Immature natural killer cell (primary cell): Measurements from ENCODE around the gene PRKN. TPM values are rescaled to one million over a fixed set of nuclear protein-coding genes. Genes with fewer than 3 reads are reported as not detected.

ENCODE experiments used
- DNase-seq, 3 donors: peaks; one replicate each; pipeline ENCODE4 v3.0.0; 2022; ENCODE audit warnings: mixed read lengths in 1 of 3
- H3K27ac Mint-ChIP-seq, 6 donors: one replicate each; pipeline ENCODE4 v1.8.0; 2020; ENCODE audit warnings: mixed read lengths in 6 of 6, mild to moderate bottlenecking in 5 of 6, inconsistent platforms in 4 of 6, moderate library complexity in 3 of 6
- H3K27me3 Mint-ChIP-seq, 3 donors: one replicate each; pipeline ENCODE4 v1.8.0; 2020 to 2021; ENCODE audit warnings: low read depth in 3 of 3, mild to moderate bottlenecking in 3 of 3, mixed read lengths in 3 of 3, moderate library complexity in 3 of 3, inconsistent platforms in 1 of 3
- H3K36me3 Mint-ChIP-seq, 3 donors: one replicate each; pipeline ENCODE4 v1.8.0; 2020; ENCODE audit warnings: mixed read lengths in 3 of 3, inconsistent platforms in 2 of 3, mild to moderate bottlenecking in 2 of 3
- H3K4me1 Mint-ChIP-seq, 2 donors: one replicate each; pipeline ENCODE4 v1.8.0; 2020; ENCODE audit warnings: inconsistent platforms in 2 of 2, mild to moderate bottlenecking in 2 of 2, mixed read lengths in 2 of 2, moderate library complexity in 1 of 2
- H3K4me3 Mint-ChIP-seq, 5 donors: one replicate each; pipeline ENCODE4 v1.8.0; 2020; ENCODE audit warnings: mild to moderate bottlenecking in 5 of 5, mixed read lengths in 5 of 5, inconsistent platforms in 3 of 5, moderate library complexity in 3 of 5
- H3K9me3 Mint-ChIP-seq, 6 donors: one replicate each; pipeline ENCODE4 v1.8.0; 2020; ENCODE audit warnings: mild to moderate bottlenecking in 6 of 6, mixed read lengths in 6 of 6, inconsistent platforms in 4 of 6, moderate library complexity in 3 of 6
- polyA plus RNA-seq, 3 donors: library from polyadenylated mRNA; unstranded; fragments of 300-500 nt; fragmentation: Illumina TruSeq; gene quantifications; one replicate each; pipeline ENCODE4 v1.2.3, GENCODE V29; 2021

Gene PRKN
- polyA plus RNA-seq, 3 donors from 2014 or later, result 0.37 to 6.4 (median 2.8) TPM

- Mint-ChIP-seq H3K4me3 (no peak overlapping the region), H3K9me3 (peaks cover 0 to 7% (median 0%) of the 10 kb centered on the region in 6 donors), H3K27me3 (peaks cover 0 to 3% (median 0%) of the 10 kb centered on the region in 3 donors), H3K36me3 (no peaks in the 10 kb centered on the region), H3K4me1 (no peaks in the 10 kb centered on the region), H3K27ac (no peak overlapping the region)
- no peak for DNase-seq
Observed at GRCh38 chr6:162613310-162613709, 114.3 kb downstream of the PRKN start.

- Mint-ChIP-seq H3K27ac (no peak overlapping the region), H3K9me3 (peaks cover 0 to 7% (median 0%) of the 10 kb centered on the region in 6 donors), H3K36me3 (no peaks in the 10 kb centered on the region), H3K27me3 (peaks cover 0 to 3% (median 0%) of the 10 kb centered on the region in 3 donors), H3K4me3 (no peak overlapping the region), H3K4me1 (no peaks in the 10 kb centered on the region)
- no peak for DNase-seq
Observed at GRCh38 chr6:162612613-162613012, 115.0 kb downstream of the PRKN start.

- DNase-seq, result no peak
- Mint-ChIP-seq H3K4me3 (no peak overlapping the region), H3K9me3 (peaks cover 0 to 7% (median 0%) of the 10 kb centered on the region in 6 donors), H3K36me3 (no peaks in the 10 kb centered on the region), H3K27ac (no peak overlapping the region), H3K27me3 (peaks cover 0 to 3% (median 0%) of the 10 kb centered on the region in 3 donors), H3K4me1 (no peaks in the 10 kb centered on the region)
Observed at GRCh38 chr6:162610351-162610750, 117.2 kb downstream of the PRKN start.

- H3K9me3 Mint-ChIP-seq, result peaks cover 0 to 20% (median 4%) of the 10 kb centered on the region in 6 donors
- H3K27ac Mint-ChIP-seq, result no peak overlapping the region
- H3K27me3 Mint-ChIP-seq, result no peaks in the 10 kb centered on the region
- no peaks in the 10 kb centered on the region for H3K36me3 Mint-ChIP-seq
- no peak for DNase-seq
- no peak overlapping the region for H3K4me3 Mint-ChIP-seq
- no peaks in the 10 kb centered on the region for H3K4me1 Mint-ChIP-seq
Observed at GRCh38 chr6:162605881-162606280, 121.7 kb downstream of the PRKN start.

GRCh38 chr6:162603231-162604015 is 124.1 kb downstream of the PRKN start:
- H3K4me3 Mint-ChIP-seq, result no peak overlapping the region
- no peak for DNase-seq
- H3K9me3 Mint-ChIP-seq, result peaks cover 0 to 26% (median 9%) of the 10 kb centered on the region in 6 donors
- H3K36me3 Mint-ChIP-seq, result no peaks in the 10 kb centered on the region
- H3K4me1 Mint-ChIP-seq, result no peaks in the 10 kb centered on the region
- H3K27ac Mint-ChIP-seq, result no peak overlapping the region
- H3K27me3 Mint-ChIP-seq, result peaks cover 0 to 2% (median 0%) of the 10 kb centered on the region in 3 donors

GRCh38 chr6:162602759-162603158 is 124.8 kb downstream of the PRKN start:
- H3K36me3 Mint-ChIP-seq, result no peaks in the 10 kb centered on the region
- DNase-seq, result no peak
- no peak overlapping the region for H3K4me3 Mint-ChIP-seq
- H3K27ac Mint-ChIP-seq, result no peak overlapping the region
- H3K9me3 Mint-ChIP-seq, result peaks cover 0 to 26% (median 9%) of the 10 kb centered on the region in 6 donors
- no peaks in the 10 kb centered on the region for H3K4me1 Mint-ChIP-seq
- peaks cover 0 to 2% (median 0%) of the 10 kb centered on the region in 3 donors for H3K27me3 Mint-ChIP-seq

- Mint-ChIP-seq H3K9me3 (peaks cover 0 to 17% (median 9%) of the 10 kb centered on the region in 6 donors), H3K36me3 (no peaks in the 10 kb centered on the region), H3K4me3 (no peak overlapping the region), H3K4me1 (no peaks in the 10 kb centered on the region), H3K27ac (no peak overlapping the region), H3K27me3 (peaks cover 0 to 2% (median 2%) of the 10 kb centered on the region in 3 donors)
- no peak for DNase-seq
Observed at GRCh38 chr6:162596676-162597075, 130.9 kb downstream of the PRKN start.

GRCh38 chr6:162591517-162591916 is 136.0 kb downstream of the PRKN start:
- peaks cover 2 to 11% (median 6%) of the 10 kb centered on the region in 6 donors for H3K9me3 Mint-ChIP-seq
- H3K27ac Mint-ChIP-seq, result no peak overlapping the region
- H3K4me3 Mint-ChIP-seq, result no peak overlapping the region
- no peak for DNase-seq
- H3K4me1 Mint-ChIP-seq, result no peaks in the 10 kb centered on the region
- no peaks in the 10 kb centered on the region for H3K36me3 Mint-ChIP-seq
- H3K27me3 Mint-ChIP-seq, result peaks cover 0 to 2% (median 0%) of the 10 kb centered on the region in 3 donors

GRCh38 chr6:162581988-162582780 is 145.4 kb downstream of the PRKN start:
- no peak overlapping the region for H3K27ac Mint-ChIP-seq
- no peaks in the 10 kb centered on the region for H3K4me1 Mint-ChIP-seq
- peaks cover 0 to 2% (median 0%) of the 10 kb centered on the region in 3 donors for H3K27me3 Mint-ChIP-seq
- no peak for DNase-seq
- no peak overlapping the region for H3K4me3 Mint-ChIP-seq
- peaks cover 0 to 7% (median 5%) of the 10 kb centered on the region in 6 donors for H3K9me3 Mint-ChIP-seq
- H3K36me3 Mint-ChIP-seq, result no peaks in the 10 kb centered on the region

GRCh38 chr6:162580619-162581018 is 146.9 kb downstream of the PRKN start:
- peaks cover 0 to 10% (median 6%) of the 10 kb centered on the region in 6 donors for H3K9me3 Mint-ChIP-seq
- H3K36me3 Mint-ChIP-seq, result no peaks in the 10 kb centered on the region
- no peak overlapping the region for H3K4me3 Mint-ChIP-seq
- no peak overlapping the region for H3K27ac Mint-ChIP-seq
- no peak for DNase-seq
- no peaks in the 10 kb centered on the region for H3K4me1 Mint-ChIP-seq
- H3K27me3 Mint-ChIP-seq, result peaks cover 0 to 2% (median 0%) of the 10 kb centered on the region in 3 donors

- Mint-ChIP-seq H3K27me3 (peaks cover 0 to 2% (median 0%) of the 10 kb centered on the region in 3 donors), H3K4me1 (no peaks in the 10 kb centered on the region), H3K27ac (no peak overlapping the region), H3K4me3 (no peak overlapping the region), H3K9me3 (peaks cover 2 to 27% (median 13%) of the 10 kb centered on the region in 6 donors), H3K36me3 (peaks cover 0 to 3% (median 0%) of the 10 kb centered on the region in 3 donors)
- no peak for DNase-seq
Observed at GRCh38 chr6:162576016-162576415, 151.6 kb downstream of the PRKN start.

- Mint-ChIP-seq H3K9me3 (peaks cover 2 to 45% (median 19%) of the 10 kb centered on the region in 6 donors), H3K4me3 (no peak overlapping the region), H3K27me3 (no peaks in the 10 kb centered on the region), H3K27ac (no peak overlapping the region), H3K4me1 (no peaks in the 10 kb centered on the region), H3K36me3 (peaks cover 0 to 3% (median 0%) of the 10 kb centered on the region in 3 donors)
- DNase-seq, result no peak
Observed at GRCh38 chr6:162572240-162572639, 155.3 kb downstream of the PRKN start.

GRCh38 chr6:162568266-162568665 is 159.3 kb downstream of the PRKN start:
- peaks cover 14 to 66% (median 35%) of the 10 kb centered on the region in 6 donors for H3K9me3 Mint-ChIP-seq
- H3K27ac Mint-ChIP-seq, result no peak overlapping the region
- no peak for DNase-seq
- H3K4me1 Mint-ChIP-seq, result no peaks in the 10 kb centered on the region
- H3K27me3 Mint-ChIP-seq, result peaks cover 0 to 2% (median 0%) of the 10 kb centered on the region in 3 donors
- no peak overlapping the region for H3K4me3 Mint-ChIP-seq
- H3K36me3 Mint-ChIP-seq, result peaks cover 0 to 6% (median 0%) of the 10 kb centered on the region in 3 donors

GRCh38 chr6:162562041-162562440 is 165.5 kb downstream of the PRKN start:
- Mint-ChIP-seq H3K27me3 (peaks cover 0 to 2% (median 0%) of the 10 kb centered on the region in 3 donors), H3K4me1 (no peaks in the 10 kb centered on the region), H3K4me3 (no peak overlapping the region), H3K27ac (no peak overlapping the region), H3K36me3 (peaks cover 0 to 7% (median 0%) of the 10 kb centered on the region in 3 donors), H3K9me3 (peaks cover 7 to 50% (median 36%) of the 10 kb centered on the region in 6 donors)
- DNase-seq, result no peak
